Lung (tissue), 12 donors: ENCODE data around the gene MPHOSPH6. TPM values are rescaled to one million over a fixed set of nuclear protein-coding genes. Genes with fewer than 3 reads are reported as not detected.
A peak's percentile ranks its signal among the peaks of the same experiment; 100 is the strongest.

Experiments
- ATAC-seq: fragments of 200-7000 bp; cut with Tn5 transposase; one replicate; pipeline ENCODE4 v1.9.1; 2020; ENCODE audit warnings: moderate number of reproducible peaks; ENCODE audit not compliant: insufficient read depth, low FRiP score
- DNase-seq, 3 donors: peaks; one replicate each; pipeline ENCODE4 v3.0.0-alpha.2; 2013 to 2017
- H3K27ac ChIP-seq, 2 donors: one replicate each; pipeline ENCODE4 v1.5.1; 2013; ENCODE audit warnings: mild to moderate bottlenecking in 2 of 2, moderate library complexity in 2 of 2, control low read depth in 1 of 2, inconsistent platforms in 1 of 2, low read depth in 1 of 2, low read length in 1 of 2
- H3K27me3 ChIP-seq, 3 donors: one replicate each; pipeline ENCODE4 v1.5.1; 2013; ENCODE audit warnings: low read length in 2 of 3; ENCODE audit not compliant: control insufficient read depth in 3 of 3, insufficient read depth in 3 of 3
- H3K36me3 ChIP-seq, 4 donors: one replicate each; pipeline ENCODE4 v1.5.1; 2013; ENCODE audit warnings: low read length in 4 of 4, mild to moderate bottlenecking in 1 of 4, moderate library complexity in 1 of 4; ENCODE audit not compliant: control insufficient read depth in 4 of 4, insufficient read depth in 4 of 4
- H3K4me1 ChIP-seq, 5 donors: one replicate each; pipeline ENCODE4 v1.5.1; 2013; ENCODE audit warnings: low read length in 5 of 5, mild to moderate bottlenecking in 2 of 5, moderate library complexity in 1 of 5; ENCODE audit not compliant: control insufficient read depth in 5 of 5, insufficient read depth in 5 of 5
- H3K4me3 ChIP-seq: one replicate; pipeline ENCODE4 v1.5.1; 2013; ENCODE audit warnings: mild to moderate bottlenecking, control low read depth, moderate library complexity
- H3K9ac ChIP-seq, 2 donors: one replicate each; pipeline ENCODE4 v1.5.1; 2013; ENCODE audit warnings: low read length in 2 of 2, control low read depth in 1 of 2; ENCODE audit not compliant: insufficient read depth in 1 of 2
- H3K9me3 ChIP-seq, 4 donors: one replicate each; pipeline ENCODE4 v1.5.1; 2013; ENCODE audit warnings: low read length in 3 of 4, mild to moderate bottlenecking in 1 of 4, moderate library complexity in 1 of 4; ENCODE audit not compliant: control insufficient read depth in 4 of 4, insufficient read depth in 3 of 4
- CTCF ChIP-seq: IDR thresholded peaks from 2 replicates; pipeline ENCODE4 v1.5.1; 2012; ENCODE audit warnings: mild to moderate bottlenecking; ENCODE audit errors: control extremely low read depth, extremely low read depth
- WGBS, 2 donors: extraction: QIAGEN DNeasy Blood & Tissue Kit; methylation state at CpG; one replicate each; pipeline ENCODE4 v1.1.7; 2013; 5-methylcytosine and 5-hydroxymethylcytosine counted together
- polyA plus RNA-seq, 2 donors: library from polyadenylated mRNA; stranded (reverse); fragments of 200-250 nt; gene quantifications; one replicate each; pipeline ENCODE4 v1.2.1, GENCODE V29; 2013
- total RNA-seq, 2 donors: library from RNA; depleted of rRNA in 1 of 2; stranded (reverse); fragments of >200 nt in 1 of 2; gene quantifications; one replicate each; pipeline ENCODE4 v1.2.1, GENCODE V29; 2014 to 2021
- donor health status: control.
- donor health status: control.
- donor health status: Bipolar disorder and iron deficiency.
- donor health status: healthy.
- donor health status: DM: yes; HTN: yes; CAD: no.

Gene MPHOSPH6
- total and polyA plus RNA-seq, 4 donors, result 24.2 to 31.8 (median 30.2) TPM

- no peak for ATAC-seq
- Histone ChIP-seq H3K9ac (no peak overlapping the region), H3K9me3 (no peaks in the 10 kb centered on the region), H3K27me3 (peaks cover 0 to 9% (median 4%) of the 10 kb centered on the region in 3 donors), H3K27ac (no peak overlapping the region), H3K4me1 (no peaks in the 10 kb centered on the region), H3K4me3 (no peak overlapping the region), H3K36me3 (no peaks in the 10 kb centered on the region)
- TF ChIP-seq CTCF, result no peak
- DNase-seq, result no peak
- 67 to 71% methylated on average over 5 of the region's 5 CpGs for WGBS, 2 donors
Observed at GRCh38 chr16:82184213-82184612, 14.2 kb upstream of the MPHOSPH6 start.

- peaks cover 0 to 19% (median 11%) of the 10 kb centered on the region in 3 donors for H3K27me3 ChIP-seq
- no peak overlapping the region for H3K27ac ChIP-seq
- H3K4me1 ChIP-seq, result no peaks in the 10 kb centered on the region
- 52 to 55% methylated on average over 1 of the region's 1 CpG for WGBS, 2 donors
- H3K4me3 ChIP-seq, result no peak overlapping the region
- no peaks in the 10 kb centered on the region for H3K9me3 ChIP-seq
- DNase-seq, result no peak
- no peaks in the 10 kb centered on the region for H3K36me3 ChIP-seq
- H3K9ac ChIP-seq, result no peak overlapping the region
- no peak for TF ChIP-seq CTCF
- no peak for ATAC-seq
Observed at GRCh38 chr16:82183004-82183397, 13.0 kb upstream of the MPHOSPH6 start.

- H3K27me3 ChIP-seq, result peaks cover 0 to 23% (median 15%) of the 10 kb centered on the region in 3 donors
- WGBS, 2 donors, result 47 to 51% methylated on average over 4 of the region's 4 CpGs
- H3K36me3 ChIP-seq, result no peaks in the 10 kb centered on the region
- H3K4me1 ChIP-seq, result no peaks in the 10 kb centered on the region
- no peak overlapping the region for H3K27ac ChIP-seq
- DNase-seq, result peak in 1 of 3 donors; percentile 19
- no peak for TF ChIP-seq CTCF
- H3K9me3 ChIP-seq, result no peaks in the 10 kb centered on the region
- no peak overlapping the region for H3K4me3 ChIP-seq
- no peak for ATAC-seq
- no peak overlapping the region for H3K9ac ChIP-seq
Observed at GRCh38 chr16:82182266-82183003, 12.4 kb upstream of the MPHOSPH6 start.
